ENCODE measurements around the gene BUB3. TPM values are rescaled to one million over a fixed set of nuclear protein-coding genes. Genes with fewer than 3 reads are reported as not detected.

BUB3 gene
- total RNA-seq, 4 donors from 2014 or later = 69.4 to 103 (median 75.9) TPM

GRCh38 chr10:123126246-123126645 lies 28.0 kb upstream of the BUB3 start:
- H3K9me3 ChIP-seq = peaks cover 0 to 18% (median 0%) of the 10 kb centered on the region in 3 donors
- H3K27ac ChIP-seq = no peak overlapping the region
- H3K4me1 ChIP-seq = no peaks in the 10 kb centered on the region
- H3K36me3 ChIP-seq = no peaks in the 10 kb centered on the region
- TF ChIP-seq, protein P1, sequence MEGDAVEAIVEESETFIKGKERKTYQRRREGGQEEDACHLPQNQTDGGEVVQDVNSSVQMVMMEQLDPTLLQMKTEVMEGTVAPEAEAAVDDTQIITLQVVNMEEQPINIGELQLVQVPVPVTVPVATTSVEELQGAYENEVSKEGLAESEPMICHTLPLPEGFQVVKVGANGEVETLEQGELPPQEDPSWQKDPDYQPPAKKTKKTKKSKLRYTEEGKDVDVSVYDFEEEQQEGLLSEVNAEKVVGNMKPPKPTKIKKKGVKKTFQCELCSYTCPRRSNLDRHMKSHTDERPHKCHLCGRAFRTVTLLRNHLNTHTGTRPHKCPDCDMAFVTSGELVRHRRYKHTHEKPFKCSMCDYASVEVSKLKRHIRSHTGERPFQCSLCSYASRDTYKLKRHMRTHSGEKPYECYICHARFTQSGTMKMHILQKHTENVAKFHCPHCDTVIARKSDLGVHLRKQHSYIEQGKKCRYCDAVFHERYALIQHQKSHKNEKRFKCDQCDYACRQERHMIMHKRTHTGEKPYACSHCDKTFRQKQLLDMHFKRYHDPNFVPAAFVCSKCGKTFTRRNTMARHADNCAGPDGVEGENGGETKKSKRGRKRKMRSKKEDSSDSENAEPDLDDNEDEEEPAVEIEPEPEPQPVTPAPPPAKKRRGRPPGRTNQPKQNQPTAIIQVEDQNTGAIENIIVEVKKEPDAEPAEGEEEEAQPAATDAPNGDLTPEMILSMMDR (IDR thresholded peaks at IDR 0.05) = no peak
- TF ChIP-seq EP300 (IDR thresholded peaks at IDR 0.05) = no peak
- no peak for TF ChIP-seq POLR2A (IDR thresholded peaks at IDR 0.05)
- TF ChIP-seq POLR2AphosphoS5 (IDR thresholded peaks at IDR 0.05) = no peak
- peaks cover 72% of the 10 kb centered on the region for H3K27me3 ChIP-seq
- no peak for ATAC-seq
- H3K4me3 ChIP-seq = no peak overlapping the region
- 63 to 76% methylated on average over 5 of the region's 5 CpGs for WGBS, 2 donors (ENCODE audit: low coverage in 1 of 2)

DNA sequence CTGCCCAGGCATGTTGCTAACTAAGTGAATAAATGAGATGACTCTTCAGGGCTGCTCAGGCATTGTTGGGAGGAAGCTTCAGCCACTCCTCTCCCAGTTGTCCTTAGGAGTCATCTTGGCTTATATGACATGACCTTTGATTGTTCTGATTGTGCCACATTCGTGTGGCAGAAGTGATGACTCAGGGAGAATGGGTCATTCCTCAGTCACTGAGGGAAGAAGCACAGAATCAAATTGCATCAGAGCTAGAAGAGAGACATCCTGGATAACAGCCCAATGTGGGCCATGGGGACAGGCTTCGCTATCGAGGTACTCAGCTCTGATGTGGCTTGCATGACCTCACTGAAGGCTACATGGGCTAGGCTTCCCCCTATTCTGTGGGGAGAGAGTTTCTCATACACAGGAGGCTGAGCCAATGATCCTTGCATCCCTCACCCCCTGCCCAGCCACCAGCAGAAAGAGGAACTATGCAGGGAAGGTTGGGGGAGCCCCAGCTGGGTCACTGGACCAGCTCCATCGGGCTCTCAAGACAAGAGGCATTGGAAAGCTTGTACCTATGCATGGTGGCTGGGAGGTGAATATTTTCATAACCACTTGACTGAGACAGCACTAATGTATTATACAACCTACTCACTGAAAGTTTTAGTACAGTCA lies 24.5 kb upstream of the BUB3 start:
- TF ChIP-seq, protein P1 (IDR thresholded peaks at IDR 0.05) = no peak
- TF ChIP-seq EP300 (IDR thresholded peaks at IDR 0.05) = no peak
- no peak for TF ChIP-seq POLR2A (IDR thresholded peaks at IDR 0.05)
- no peak for TF ChIP-seq POLR2AphosphoS5 (IDR thresholded peaks at IDR 0.05)
- H3K4me3 ChIP-seq = no peak overlapping the region
- H3K27ac ChIP-seq = no peak overlapping the region
- WGBS, 2 donors (ENCODE audit: low coverage in 1 of 2) = 50 to 67% methylated on average over 1 to 3 of the region's 4 CpGs
- H3K27me3 ChIP-seq = peaks cover 100% of the 10 kb centered on the region
- H3K36me3 ChIP-seq = no peaks in the 10 kb centered on the region
- no peak for ATAC-seq
- H3K9me3 ChIP-seq = peaks cover 0 to 18% (median 0%) of the 10 kb centered on the region in 3 donors
- peaks cover 0 to 23% (median 19%) of the 10 kb centered on the region in 3 donors for H3K4me1 ChIP-seq

DNA sequence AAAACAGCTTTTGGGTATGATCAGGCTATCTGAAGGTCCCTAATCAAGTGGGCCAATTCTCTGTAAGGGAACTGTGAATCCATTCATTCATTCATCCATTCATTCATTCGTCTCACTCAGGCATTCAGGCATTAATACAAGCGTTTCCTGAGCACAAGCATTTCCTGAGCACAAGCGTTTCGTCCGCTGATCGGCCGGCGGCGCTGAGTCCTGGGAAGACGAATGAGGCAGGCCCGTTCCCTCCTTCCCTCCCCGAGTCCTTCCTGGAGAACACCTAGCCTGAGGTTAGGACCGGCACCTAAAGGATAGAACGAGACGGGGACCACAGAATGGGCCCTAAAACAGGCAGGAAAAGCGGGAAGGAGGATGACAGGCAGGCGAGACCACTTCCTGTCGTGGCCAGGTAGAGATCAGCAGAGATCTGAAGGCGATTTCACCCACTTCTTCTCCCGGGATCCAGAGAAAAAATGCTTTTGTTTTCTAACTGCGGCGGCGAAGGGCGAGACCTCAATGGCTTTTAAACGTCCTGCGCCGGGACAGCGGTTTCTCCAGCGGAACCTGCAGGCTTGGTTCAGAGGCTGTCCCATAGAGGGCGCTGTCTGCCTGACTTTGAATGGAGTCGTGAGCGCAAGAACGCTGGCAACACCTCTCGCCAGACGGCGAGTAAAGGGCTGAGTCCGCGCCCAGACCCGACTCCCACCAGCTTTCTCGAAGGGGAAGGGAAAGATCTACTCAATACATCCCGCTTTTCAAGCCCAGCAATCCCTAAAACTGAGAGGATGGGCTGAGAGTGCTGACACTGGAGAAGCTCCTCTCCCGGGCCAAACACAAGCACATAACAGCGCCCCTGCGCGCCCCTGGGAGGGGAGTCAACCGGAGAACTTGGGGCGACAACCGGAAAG lies 21.4 kb upstream of the BUB3 start:
- Histone ChIP-seq H3K27me3 (peaks cover 100% of the 10 kb centered on the region), H3K27ac (no peak overlapping the region), H3K4me1 (peaks cover 0 to 54% (median 49%) of the 10 kb centered on the region in 3 donors), H3K9me3 (peaks cover 0 to 16% (median 0%) of the 10 kb centered on the region in 3 donors), H3K36me3 (no peaks in the 10 kb centered on the region), H3K4me3 (peak overlapping the region in 1 of 2 donors; percentile 24)
- TF ChIP-seq POLR2AphosphoS5 (IDR thresholded peaks at IDR 0.05) = no peak
- TF ChIP-seq, protein P1 (IDR thresholded peaks at IDR 0.05) = peak in 3 of 4 experiments; percentile 82 to 93 (median 86)
- 3 to 5% methylated on average over 16 to 25 of the region's 48 CpGs for WGBS, 2 donors (ENCODE audit: low coverage in 1 of 2)
- peak; percentile 76 for ATAC-seq

- TF ChIP-seq EP300 (IDR thresholded peaks at IDR 0.05) = no peak
- TF ChIP-seq POLR2AphosphoS5 (IDR thresholded peaks at IDR 0.05) = no peak
- TF ChIP-seq POLR2A (IDR thresholded peaks at IDR 0.05) = no peak
- TF ChIP-seq, protein P1 (IDR thresholded peaks at IDR 0.05) = no peak
Observed at GRCh38 chr10:123133541-123134342, 20.5 kb upstream of the BUB3 start.

More at GRCh38 chr10:123133541-123134342, 20.5 kb upstream of the BUB3 start:
- no peaks in the 10 kb centered on the region for H3K36me3 ChIP-seq
- WGBS, 2 donors (ENCODE audit: low coverage in 1 of 2) = 7 to 8% methylated on average over 14 to 21 of the region's 40 CpGs
- no peak for ATAC-seq
- H3K4me1 ChIP-seq = peaks cover 0 to 59% (median 49%) of the 10 kb centered on the region in 3 donors
- H3K9me3 ChIP-seq = peaks cover 0 to 7% (median 0%) of the 10 kb centered on the region in 3 donors
- peak overlapping the region in 1 of 2 donors; percentile 24 for H3K4me3 ChIP-seq
- H3K27ac ChIP-seq = no peak overlapping the region
- H3K27me3 ChIP-seq = peaks cover 100% of the 10 kb centered on the region

Data from gastroesophageal sphincter (tissue), 4 donors.